Ovary (tissue), 3 donors: Measurements from ENCODE around the gene MSI2.

Experiments
- POLR2A ChIP-seq: fragments of 450-650 bp; IDR thresholded peaks from one replicate; pipeline ENCODE4 v1.6.1; 2017; ENCODE audit warnings: antibody characterized with exemption, mild to moderate bottlenecking, moderate library complexity
- TF ChIP-seq, protein P1 (sequence below), 3 donors: fragments of 450-650 bp in 2 of 3; fragments of 200-600 bp in 1 of 3; IDR thresholded peaks; one replicate each; pipeline versions ENCODE4 v1.5.1 to v1.8.0; 2016 to 2022; ENCODE audit warnings: antibody characterized with exemption in 3 of 3, mild to moderate bottlenecking in 1 of 3
- donor health status: DM: no; HTN: no; CAD: no.

DNA sequence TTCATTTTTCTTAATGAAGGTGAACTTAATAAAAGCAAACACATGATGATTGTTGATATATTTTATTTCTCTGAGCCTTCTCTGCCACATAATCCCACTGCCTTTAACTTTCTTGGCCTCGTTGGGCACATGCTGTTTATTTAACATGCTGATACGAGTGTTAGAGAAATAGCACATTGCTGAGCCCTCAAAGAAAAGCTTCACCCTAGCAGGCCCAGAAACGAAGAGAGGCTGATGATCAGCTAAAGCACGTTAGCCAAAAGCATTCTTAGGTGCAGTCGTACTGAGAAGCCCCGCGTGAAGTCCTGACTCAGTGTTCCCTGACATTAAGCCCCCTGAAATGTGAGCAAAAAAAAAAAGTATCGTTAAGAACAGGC is 366.0 kb downstream of the MSI2 start:
- TF ChIP-seq, protein P1, sequence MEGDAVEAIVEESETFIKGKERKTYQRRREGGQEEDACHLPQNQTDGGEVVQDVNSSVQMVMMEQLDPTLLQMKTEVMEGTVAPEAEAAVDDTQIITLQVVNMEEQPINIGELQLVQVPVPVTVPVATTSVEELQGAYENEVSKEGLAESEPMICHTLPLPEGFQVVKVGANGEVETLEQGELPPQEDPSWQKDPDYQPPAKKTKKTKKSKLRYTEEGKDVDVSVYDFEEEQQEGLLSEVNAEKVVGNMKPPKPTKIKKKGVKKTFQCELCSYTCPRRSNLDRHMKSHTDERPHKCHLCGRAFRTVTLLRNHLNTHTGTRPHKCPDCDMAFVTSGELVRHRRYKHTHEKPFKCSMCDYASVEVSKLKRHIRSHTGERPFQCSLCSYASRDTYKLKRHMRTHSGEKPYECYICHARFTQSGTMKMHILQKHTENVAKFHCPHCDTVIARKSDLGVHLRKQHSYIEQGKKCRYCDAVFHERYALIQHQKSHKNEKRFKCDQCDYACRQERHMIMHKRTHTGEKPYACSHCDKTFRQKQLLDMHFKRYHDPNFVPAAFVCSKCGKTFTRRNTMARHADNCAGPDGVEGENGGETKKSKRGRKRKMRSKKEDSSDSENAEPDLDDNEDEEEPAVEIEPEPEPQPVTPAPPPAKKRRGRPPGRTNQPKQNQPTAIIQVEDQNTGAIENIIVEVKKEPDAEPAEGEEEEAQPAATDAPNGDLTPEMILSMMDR (IDR thresholded peaks at IDR 0.05): no peak
- no peak for TF ChIP-seq POLR2A
